Prostate gland (tissue), 2 donors: ENCODE results near the gene GMDS.

Experiments
- POLR2AphosphoS5 ChIP-seq: sonication (generic); formaldehyde crosslinking; IDR thresholded peaks from one replicate; pipeline ENCODE4 v1.6.1; 2017; ENCODE audit warnings: antibody characterized with exemption
- TF ChIP-seq, protein P1 (sequence below), 4 experiments: fragments of 200-600 bp in 2 of 4; fragments of 450-650 bp in 2 of 4; sonication (generic) in 2 of 4; IDR thresholded peaks; 1 replicate in 3 of 4; 2 replicates in 1 of 4; pipeline ENCODE4 v1.5.1; 2016 to 2019; ENCODE audit warnings: antibody characterized with exemption in 4 of 4, mild to moderate bottlenecking in 2 of 4, moderate library complexity in 2 of 4

DNA sequence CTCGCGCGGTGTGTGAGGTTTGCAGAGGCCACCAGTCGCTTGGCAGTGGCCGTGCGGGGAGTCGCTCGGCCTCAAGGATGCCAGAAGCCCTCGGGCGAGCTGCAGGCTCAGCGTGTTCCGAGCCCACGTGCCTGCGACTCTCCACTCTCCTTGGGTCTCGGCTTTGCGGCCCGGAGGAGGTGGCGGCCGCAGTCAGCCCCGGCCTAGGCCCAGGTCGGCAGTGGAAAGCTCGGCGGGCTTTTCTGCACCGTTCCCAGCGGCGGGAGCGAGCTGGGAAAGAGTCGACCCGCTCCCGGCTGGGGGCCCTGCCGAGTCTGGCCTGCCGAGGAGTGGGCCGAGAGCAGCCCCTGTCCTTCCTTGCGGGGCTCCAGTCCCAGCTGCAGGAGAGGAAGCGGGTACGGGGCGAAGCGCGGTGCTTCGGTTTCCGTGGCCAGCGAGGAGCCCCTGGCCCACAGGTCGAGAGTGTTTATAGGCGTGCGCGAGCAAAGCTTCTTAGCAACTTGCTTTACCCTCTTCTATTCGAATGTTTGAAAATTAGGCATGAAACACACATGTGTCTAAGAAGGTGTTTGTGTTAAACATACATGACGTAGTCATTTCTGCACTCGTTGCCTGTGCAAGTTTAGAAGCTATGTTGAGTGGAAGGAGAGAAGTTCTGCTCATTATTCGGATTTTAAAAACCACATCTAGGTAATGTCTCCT is 630.1 kb downstream of the GMDS start:
- TF ChIP-seq, protein P1, sequence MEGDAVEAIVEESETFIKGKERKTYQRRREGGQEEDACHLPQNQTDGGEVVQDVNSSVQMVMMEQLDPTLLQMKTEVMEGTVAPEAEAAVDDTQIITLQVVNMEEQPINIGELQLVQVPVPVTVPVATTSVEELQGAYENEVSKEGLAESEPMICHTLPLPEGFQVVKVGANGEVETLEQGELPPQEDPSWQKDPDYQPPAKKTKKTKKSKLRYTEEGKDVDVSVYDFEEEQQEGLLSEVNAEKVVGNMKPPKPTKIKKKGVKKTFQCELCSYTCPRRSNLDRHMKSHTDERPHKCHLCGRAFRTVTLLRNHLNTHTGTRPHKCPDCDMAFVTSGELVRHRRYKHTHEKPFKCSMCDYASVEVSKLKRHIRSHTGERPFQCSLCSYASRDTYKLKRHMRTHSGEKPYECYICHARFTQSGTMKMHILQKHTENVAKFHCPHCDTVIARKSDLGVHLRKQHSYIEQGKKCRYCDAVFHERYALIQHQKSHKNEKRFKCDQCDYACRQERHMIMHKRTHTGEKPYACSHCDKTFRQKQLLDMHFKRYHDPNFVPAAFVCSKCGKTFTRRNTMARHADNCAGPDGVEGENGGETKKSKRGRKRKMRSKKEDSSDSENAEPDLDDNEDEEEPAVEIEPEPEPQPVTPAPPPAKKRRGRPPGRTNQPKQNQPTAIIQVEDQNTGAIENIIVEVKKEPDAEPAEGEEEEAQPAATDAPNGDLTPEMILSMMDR (IDR thresholded peaks at IDR 0.05): no peak
- no peak for TF ChIP-seq POLR2AphosphoS5
